ENCODE measurements around the gene SEC14L1.

SEC14L1 gene

GRCh38 chr17:77211681-77212080 is 70.9 kb downstream of the SEC14L1 start:
- DNase-seq (ENCODE audit: low read depth in 2 of 2, low spot score in 1 of 2) = no peak

- no peak for DNase-seq (ENCODE audit: low read depth in 2 of 2, low spot score in 1 of 2)
Observed at GRCh38 chr17:77212081-77212832, 71.5 kb downstream of the SEC14L1 start.

- DNase-seq (ENCODE audit: low read depth in 2 of 2, low spot score in 1 of 2) = no peak
Observed at GRCh38 chr17:77212833-77213777, 72.3 kb downstream of the SEC14L1 start.

DNA sequence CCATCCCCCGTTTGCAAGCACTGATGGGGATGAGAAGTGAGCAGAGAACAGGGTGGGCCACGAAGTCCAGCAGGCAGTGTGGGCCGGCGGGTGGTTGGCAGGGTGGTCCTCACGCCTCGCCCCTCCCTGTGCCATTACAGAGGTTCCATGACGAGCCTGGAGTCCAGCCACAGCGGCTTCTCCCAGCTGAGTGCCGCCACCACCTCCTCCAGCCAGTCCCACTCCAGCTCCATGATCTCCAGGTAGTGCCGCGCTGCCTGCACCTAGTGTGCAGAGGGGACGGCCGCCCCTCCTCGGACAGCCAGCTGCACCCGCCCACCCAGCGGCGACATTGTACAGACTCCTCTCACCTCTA is 73.0 kb downstream of the SEC14L1 start:
- DNase-seq (ENCODE audit: low read depth in 2 of 2, low spot score in 1 of 2) = no peak

- no peak for DNase-seq (ENCODE audit: low read depth in 2 of 2, low spot score in 1 of 2)
Observed at GRCh38 chr17:77214328-77214727, 73.6 kb downstream of the SEC14L1 start.

GRCh38 chr17:77214743-77215142 is 74.0 kb downstream of the SEC14L1 start:
- DNase-seq (ENCODE audit: low read depth in 2 of 2, low spot score in 1 of 2) = no peak

GRCh38 chr17:77215281-77215680 is 74.5 kb downstream of the SEC14L1 start:
- no peak for DNase-seq (ENCODE audit: low read depth in 2 of 2, low spot score in 1 of 2)

GRCh38 chr17:77216486-77216885 is 75.7 kb downstream of the SEC14L1 start:
- no peak for DNase-seq (ENCODE audit: low read depth in 2 of 2, low spot score in 1 of 2)

GRCh38 chr17:77217123-77217522 is 76.4 kb downstream of the SEC14L1 start:
- DNase-seq (ENCODE audit: low read depth in 2 of 2, low spot score in 1 of 2) = no peak

GRCh38 chr17:77217566-77217965 is 76.8 kb downstream of the SEC14L1 start:
- DNase-seq (ENCODE audit: low read depth in 2 of 2, low spot score in 1 of 2) = no peak

- no peak for DNase-seq (ENCODE audit: low read depth in 2 of 2, low spot score in 1 of 2)
Observed at GRCh38 chr17:77218902-77219301, 78.1 kb downstream of the SEC14L1 start.

GRCh38 chr17:77222356-77222755 is 81.6 kb downstream of the SEC14L1 start:
- DNase-seq (ENCODE audit: low read depth in 2 of 2, low spot score in 1 of 2) = no peak

GRCh38 chr17:77223642-77224420 is 83.1 kb downstream of the SEC14L1 start:
- DNase-seq (ENCODE audit: low read depth in 2 of 2, low spot score in 1 of 2) = no peak

DNA sequence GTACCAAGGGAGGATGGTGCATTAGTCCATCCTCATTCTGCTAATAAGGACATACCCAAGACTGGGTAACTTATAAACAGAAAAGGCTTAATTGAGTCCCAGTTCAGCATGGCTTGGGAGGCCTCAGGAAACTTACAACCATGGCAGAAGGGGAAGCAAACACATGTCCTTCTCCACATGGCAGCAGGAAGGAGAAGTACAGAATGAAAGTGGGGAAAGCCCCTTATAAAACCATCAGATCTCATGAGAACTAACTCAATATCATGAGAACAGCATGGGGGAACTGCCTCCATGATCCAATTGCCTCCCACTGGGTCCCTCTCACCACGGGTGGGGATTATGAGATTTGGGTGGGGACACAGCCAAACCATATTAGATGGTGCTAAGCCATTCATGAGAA is 84.5 kb downstream of the SEC14L1 start:
- DNase-seq (ENCODE audit: low read depth in 2 of 2, low spot score in 1 of 2) = no peak

DNA sequence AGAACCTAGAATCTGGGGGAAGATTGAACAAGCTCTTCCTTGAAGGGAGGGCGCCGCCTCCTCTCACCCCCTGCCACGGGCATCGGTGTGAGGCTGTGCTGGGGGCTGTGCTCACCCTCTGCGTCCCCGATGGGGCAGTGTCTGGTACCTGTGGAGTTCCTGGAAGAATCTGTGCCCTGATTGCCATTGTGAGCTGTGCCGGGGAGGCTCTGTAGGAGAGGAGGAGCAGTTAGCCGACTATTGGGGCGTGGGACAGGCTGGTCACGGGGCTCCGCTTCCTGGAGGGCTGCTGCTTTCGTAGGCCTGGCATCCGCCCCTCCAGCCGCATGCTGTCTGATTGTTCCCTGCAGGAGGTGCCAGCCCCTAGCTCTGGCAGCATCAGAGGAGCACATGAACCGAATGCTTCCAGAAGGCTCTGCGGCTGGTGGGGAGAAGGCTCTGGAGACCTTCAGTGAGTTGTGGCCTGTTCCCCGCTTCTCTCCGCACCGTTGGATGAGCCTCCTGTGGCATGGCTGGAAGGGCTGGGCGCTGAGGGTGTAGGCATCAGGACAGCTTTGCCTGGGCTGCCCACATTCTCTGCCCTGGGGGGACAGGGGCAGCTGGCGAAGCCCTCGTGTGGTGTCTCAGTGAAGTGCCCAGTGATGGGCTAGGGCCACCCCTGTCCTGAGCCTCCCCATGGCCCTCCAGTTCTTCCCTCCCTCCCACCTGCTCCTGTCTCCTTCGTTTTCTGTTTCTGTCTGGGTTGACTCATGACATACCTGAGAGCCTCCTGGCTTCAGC is 86.9 kb downstream of the SEC14L1 start:
- no peak for DNase-seq (ENCODE audit: low read depth in 2 of 2, low spot score in 1 of 2)

DNA sequence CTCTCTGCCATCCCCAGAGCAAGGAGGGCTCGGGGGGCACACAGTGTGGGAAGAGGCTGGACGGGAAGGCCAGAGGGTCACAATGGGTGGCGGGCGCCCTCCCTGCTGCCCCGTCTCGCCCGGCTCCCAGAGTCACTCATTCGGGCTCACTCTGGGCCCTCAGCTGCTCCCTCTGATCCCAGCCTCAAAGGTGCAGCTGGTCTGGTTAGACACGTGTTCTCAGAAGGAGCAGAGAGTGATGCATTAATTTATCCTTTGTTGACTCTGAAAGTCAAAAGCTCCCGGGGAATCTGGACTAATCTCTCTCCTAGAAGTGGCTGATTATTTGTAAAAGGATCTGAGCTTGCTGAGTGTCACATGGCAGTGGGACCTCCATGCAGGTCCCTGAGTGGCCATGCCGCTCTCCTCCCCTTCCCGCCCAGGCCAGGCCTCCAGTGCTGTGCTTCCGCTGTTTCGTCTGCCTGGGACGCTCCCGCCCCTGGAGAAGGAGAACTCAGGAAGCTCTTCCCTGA is 87.5 kb downstream of the SEC14L1 start:
- DNase-seq (ENCODE audit: low read depth in 2 of 2, low spot score in 1 of 2) = no peak

GRCh38 chr17:77228816-77229215 is 88.0 kb downstream of the SEC14L1 start:
- DNase-seq (ENCODE audit: low read depth in 2 of 2, low spot score in 1 of 2) = no peak

- no peak for DNase-seq (ENCODE audit: low read depth in 2 of 2, low spot score in 1 of 2)
Observed at GRCh38 chr17:77229786-77230435, 89.1 kb downstream of the SEC14L1 start.

GRCh38 chr17:77230436-77230830 is 89.7 kb downstream of the SEC14L1 start:
- no peak for DNase-seq (ENCODE audit: low read depth in 2 of 2, low spot score in 1 of 2)
